Omental fat pad (tissue), 4 donors: ENCODE measurements around the gene RPTN. TPM values are rescaled to one million over a fixed set of nuclear protein-coding genes. Genes with fewer than 3 reads are reported as not detected.

ENCODE experiments used
- ATAC-seq: fragments of 150-250 bp; one replicate; pipeline ENCODE4 v1.9.1; 2016; ENCODE audit warnings: mild to moderate bottlenecking, moderate library complexity; ENCODE audit not compliant: low FRiP score
- DNase-seq: peaks from one replicate; pipeline ENCODE4 v3.0.0-alpha.2; 2019; ENCODE audit warnings: low spot score
- CTCF ChIP-seq, 3 donors: fragments of 450-650 bp; IDR thresholded peaks; one replicate each; pipeline ENCODE4 v1.5.1; 2016 to 2017; ENCODE audit warnings: antibody characterized with exemption in 3 of 3, mild to moderate bottlenecking in 3 of 3, moderate library complexity in 2 of 3
- total RNA-seq, 4 donors: library from RNA; depleted of rRNA; stranded (reverse); fragments of >200 nt; gene quantifications; one replicate each; pipeline ENCODE4 v1.1.0, GENCODE V29; 2016

RPTN gene
- total RNA-seq, 4 donors from 2014 or later, result not detected

DNA sequence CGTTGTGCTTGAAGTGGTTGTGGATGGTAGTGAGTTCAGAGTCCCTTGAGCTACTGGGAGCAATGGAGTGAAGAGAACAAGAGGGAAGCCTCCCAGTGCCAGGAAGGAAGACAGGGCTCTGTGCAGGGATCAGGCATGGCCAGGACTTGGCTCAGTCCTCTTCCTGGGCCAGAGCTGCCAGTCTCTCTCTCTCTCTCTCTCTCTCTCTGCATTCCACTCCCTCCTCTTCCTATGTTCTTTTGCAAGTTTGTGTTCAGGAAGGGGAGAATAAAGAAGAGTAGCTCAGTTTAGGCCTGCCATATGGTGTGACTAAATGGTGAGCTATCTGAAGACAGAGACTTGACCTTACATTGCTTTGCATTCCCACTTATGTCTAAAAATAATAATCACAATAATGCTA, 20.5 kb upstream of the RPTN start:
- no peak for ATAC-seq
- TF ChIP-seq CTCF (IDR thresholded peaks at IDR 0.05), result no peak

DNA sequence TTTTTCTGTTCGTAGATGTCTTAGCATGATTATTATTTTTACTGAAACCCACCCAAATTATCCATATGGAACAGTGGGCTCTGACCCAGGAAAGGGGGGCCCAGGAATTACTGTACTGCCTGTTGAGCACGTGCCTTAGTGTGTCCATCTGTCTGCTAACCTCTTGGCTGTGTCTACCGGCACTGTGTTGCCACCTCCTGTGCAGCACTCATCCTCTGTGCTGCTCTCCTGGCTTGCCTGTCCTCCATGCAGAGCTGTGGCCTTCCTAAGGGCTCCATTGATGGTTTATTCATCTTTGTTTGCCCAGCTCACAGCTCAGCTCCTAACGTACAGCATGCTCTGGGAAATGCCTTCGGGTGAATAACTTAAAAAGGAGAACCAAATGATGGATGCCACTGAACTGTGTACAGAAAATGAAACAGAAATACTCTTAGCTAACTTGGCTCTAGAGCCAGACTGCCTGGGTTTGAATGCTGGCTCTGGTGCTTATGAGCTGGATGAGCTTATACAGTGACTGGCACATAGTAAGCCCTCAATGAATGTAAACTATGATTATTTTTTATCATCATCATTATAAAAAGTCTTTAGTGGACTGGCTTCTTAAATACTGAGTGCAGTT, 11.4 kb upstream of the RPTN start:
- no peak for DNase-seq
- no peak for ATAC-seq
- no peak for TF ChIP-seq CTCF (IDR thresholded peaks at IDR 0.05)

More for the DNA sequence above, 20.5 kb upstream of the RPTN start:
- DNase-seq, result no peak

GRCh38 chr1:152169366-152170025, 10.5 kb upstream of the RPTN start:
- TF ChIP-seq CTCF (IDR thresholded peaks at IDR 0.05), result no peak
- no peak for DNase-seq
- ATAC-seq, result no peak

DNA sequence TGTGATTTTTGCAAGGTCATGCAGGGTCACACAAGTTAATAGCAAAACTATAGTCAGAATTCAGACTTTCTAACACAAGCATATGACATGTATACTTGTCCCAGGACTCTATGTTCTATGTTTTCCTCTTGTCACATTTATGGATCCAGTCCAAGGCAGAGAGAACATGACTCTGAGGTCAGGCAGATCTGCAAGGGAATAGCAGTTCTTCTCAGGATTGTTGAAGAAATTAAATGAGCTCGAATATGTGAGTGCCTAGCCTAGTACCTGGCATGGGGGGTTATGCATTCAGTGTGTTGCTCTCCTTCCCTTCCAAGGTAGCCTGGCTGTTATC, 9.5 kb upstream of the RPTN start:
- ATAC-seq, result peak; percentile 7
- no peak for DNase-seq
- no peak for TF ChIP-seq CTCF (IDR thresholded peaks at IDR 0.05)

DNA sequence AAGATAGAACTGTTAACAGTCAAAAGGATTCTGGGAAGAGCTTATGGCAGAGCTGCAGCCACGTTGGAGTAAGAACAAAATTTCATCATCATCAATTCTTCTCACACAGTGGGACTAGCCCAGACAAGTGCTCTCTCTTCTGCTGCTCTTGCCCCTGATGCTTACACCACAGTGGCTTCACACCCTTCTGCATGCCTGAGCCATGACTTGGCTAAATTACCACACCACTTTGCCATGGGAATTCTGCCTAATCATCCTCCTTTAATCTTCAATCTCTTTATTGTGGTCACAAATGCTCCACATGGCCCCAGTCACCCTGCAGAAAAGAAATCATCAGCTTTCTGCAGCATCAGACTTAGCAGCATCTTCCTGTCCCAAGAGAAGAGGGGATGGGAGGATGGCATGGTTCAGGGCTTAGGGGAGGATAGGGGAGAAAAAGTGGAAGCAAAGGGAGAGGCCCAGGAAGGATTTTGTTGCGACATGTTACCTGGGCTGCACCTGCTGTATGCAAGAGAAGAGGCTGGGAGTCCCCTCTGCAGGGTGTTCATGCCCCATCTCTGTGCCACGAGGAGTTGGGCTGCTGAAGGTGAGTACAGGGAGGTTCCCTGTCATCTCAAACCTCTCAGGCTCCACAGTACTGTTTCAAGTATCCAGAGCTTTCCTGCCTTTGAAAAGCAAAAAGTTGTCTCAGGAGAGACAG, 9.0 kb upstream of the RPTN start:
- no peak for DNase-seq
- no peak for TF ChIP-seq CTCF (IDR thresholded peaks at IDR 0.05)
- ATAC-seq, result peak; percentile 83

- no peak for TF ChIP-seq CTCF (IDR thresholded peaks at IDR 0.05)
- ATAC-seq (no peak), DNase-seq (no peak)
Observed at GRCh38 chr1:152166966-152167365, 7.9 kb upstream of the RPTN start.
